Measurements from ENCODE around the gene CHRM2. TPM values are rescaled to one million over a fixed set of nuclear protein-coding genes. Genes with fewer than 3 reads are reported as not detected.

CHRM2 gene
- total and polyA plus RNA-seq, 2 of the 8 experiments (the other 6 are each of a cell fraction or from before 2014, with no cell fraction given), result 0.17 to 0.32 TPM

DNA sequence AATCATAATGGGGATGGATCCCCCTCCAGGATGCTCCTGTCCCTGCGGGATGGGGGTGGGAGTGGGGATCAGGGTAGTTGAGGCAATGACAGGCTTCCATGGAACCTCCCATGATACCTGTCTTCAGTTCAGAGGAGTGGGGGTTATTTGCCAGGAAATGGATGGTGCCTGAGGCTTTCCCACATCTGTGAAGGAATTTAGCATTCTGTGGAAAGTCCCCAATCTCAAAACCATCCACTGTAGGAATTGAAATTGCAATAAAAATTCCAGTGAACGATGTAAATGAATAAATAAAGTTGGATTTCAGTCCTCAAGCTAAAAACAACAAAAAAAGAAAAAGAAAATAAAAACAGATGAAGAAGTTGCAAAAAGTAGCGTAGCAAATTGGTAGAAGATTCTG lies 81.9 kb downstream of the CHRM2 start:
- H2BK120ac ChIP-seq (replicated peaks; ENCODE audit: low read depth, low read length), result no peak overlapping the region
- no peak overlapping the region for H3K23ac ChIP-seq (ENCODE audit: insufficient read length)
- TF ChIP-seq SRF (IDR thresholded peaks at IDR 0.05; ENCODE audit: low read depth, low read length) (no peak), GABPA (IDR thresholded peaks at IDR 0.05; ENCODE audit: borderline replicate concordance, insufficient read depth, low read length) (no peak)

More for the DNA sequence above, 81.9 kb downstream of the CHRM2 start:
- Histone ChIP-seq H3K79me2 (ENCODE audit: control insufficient read depth in 1 of 2, insufficient read depth in 2 of 2, low read length in 2 of 2) (no peaks in the 10 kb centered on the region), H3K9ac (replicated peaks in 1 of 4; ENCODE audit: extremely low read depth in 1 of 4, low read depth in 3 of 4, low read length in 3 of 4) (no peak overlapping the region), H2AFZ (ENCODE audit: low read length) (no peak overlapping the region), H3K56ac (replicated peaks; ENCODE audit: insufficient read length, low read depth, low read length) (no peak overlapping the region), H3K4me3 (ENCODE audit: extremely low read depth in 1 of 4, insufficient read depth in 2 of 4, low read depth in 3 of 4, low read length in 4 of 4) (no peak overlapping the region), H2AK5ac (ENCODE audit: low read depth, low read length) (no peak overlapping the region), H4K8ac (ENCODE audit: extremely low read depth, insufficient read depth, low read length) (no peak overlapping the region), H3K4me2 (ENCODE audit: insufficient read depth in 1 of 2, low read depth in 2 of 2, low read length in 2 of 2) (no peak overlapping the region), H4K91ac (replicated peaks; ENCODE audit: insufficient read length, low read length) (no peak overlapping the region), H3K9me3 (ENCODE audit: insufficient read depth in 2 of 2, low read depth in 1 of 2, low read length in 1 of 2) (peaks cover 0 to 2% of the 10 kb centered on the region in 2 experiments; a peak in 1 of 4 replicates), H3K23me2 (ENCODE audit: low read depth, low read length) (no peaks in the 10 kb centered on the region), H2BK20ac (ENCODE audit: low read length) (no peak overlapping the region), H3K18ac (ENCODE audit: extremely low read depth, low read length) (no peak overlapping the region), H2BK15ac (ENCODE audit: low read length) (no peak overlapping the region), H4K5ac (ENCODE audit: insufficient read length, low read depth, low read length) (no peak overlapping the region), H3K36me3 (ENCODE audit: control insufficient read depth in 2 of 4, insufficient read depth in 4 of 4, low read length in 3 of 4) (no peaks in the 10 kb centered on the region), H3K4me1 (replicated peaks in 1 of 4; ENCODE audit: control insufficient read depth in 3 of 4, insufficient read depth in 4 of 4, low read length in 3 of 4) (no peaks in the 10 kb centered on the region), H3K27me3 (replicated peaks in 1 of 4; ENCODE audit: control insufficient read depth in 3 of 4, extremely low read depth in 1 of 4, insufficient read depth in 3 of 4, low read length in 3 of 4) (no peaks in the 10 kb centered on the region), H3K14ac (ENCODE audit: insufficient read length) (no peak overlapping the region), H4K20me1 (replicated peaks in 1 of 2; ENCODE audit: control insufficient read depth in 1 of 2, insufficient read depth in 2 of 2, low read length in 2 of 2) (no peaks in the 10 kb centered on the region), H3K27ac (ENCODE audit: low read depth, low read length) (no peak overlapping the region), H2BK12ac (ENCODE audit: low read depth, low read length) (no peak overlapping the region), H3K79me1 (ENCODE audit: low read depth, low read length) (no peaks in the 10 kb centered on the region), H2BK5ac (ENCODE audit: low read depth, low read length) (no peak overlapping the region), H3K4ac (replicated peaks; ENCODE audit: insufficient read length, low read depth, low read length) (no peak overlapping the region)
- CTCF ChIA-PET (ENCODE audit: partially characterized antibody), result no interaction called here
- POLR2A ChIA-PET (ENCODE audit: partially characterized antibody), result no interaction called here
- WGBS, 2 experiments (ENCODE audit: extremely low coverage in 1 of 2, insufficient coverage in 1 of 2, insufficient read length in 1 of 2, insufficient replicate concordance in 2 of 2, low coverage in 1 of 2, low lambda C conversion rate in 2 of 2, missing lambda C conversion rate in 1 of 2), result 91% methylated on average over 3 of the region's 3 CpGs; no CpG with 5 or more reads in 1 of the 2 experiments
- FAIRE-seq, result no peak
- DNase-seq (ENCODE audit: low read depth in 1 of 2, low spot score in 2 of 2), result no peak

Data from H1 (cell line).